ENCODE measurements around the gene EGFL6.

GRCh38 chrX:13540602-13541001 lies 28.8 kb upstream of the EGFL6 start:
- TF ChIP-seq CTCF (IDR thresholded peaks at IDR 0.05) = no peak
- TF ChIP-seq, protein P1, sequence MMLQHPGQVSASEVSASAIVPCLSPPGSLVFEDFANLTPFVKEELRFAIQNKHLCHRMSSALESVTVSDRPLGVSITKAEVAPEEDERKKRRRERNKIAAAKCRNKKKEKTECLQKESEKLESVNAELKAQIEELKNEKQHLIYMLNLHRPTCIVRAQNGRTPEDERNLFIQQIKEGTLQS (CRISPR knock-in tag; conservative IDR thresholded peaks at IDR 0.05) = no peak
- TF ChIP-seq FOXP4 (CRISPR knock-in tag; IDR thresholded peaks at IDR 0.05) = no peak
- no peak for TF ChIP-seq TCF7 (CRISPR knock-in tag; IDR thresholded peaks at IDR 0.05; ENCODE audit: low read depth)
- TF ChIP-seq, protein P2, sequence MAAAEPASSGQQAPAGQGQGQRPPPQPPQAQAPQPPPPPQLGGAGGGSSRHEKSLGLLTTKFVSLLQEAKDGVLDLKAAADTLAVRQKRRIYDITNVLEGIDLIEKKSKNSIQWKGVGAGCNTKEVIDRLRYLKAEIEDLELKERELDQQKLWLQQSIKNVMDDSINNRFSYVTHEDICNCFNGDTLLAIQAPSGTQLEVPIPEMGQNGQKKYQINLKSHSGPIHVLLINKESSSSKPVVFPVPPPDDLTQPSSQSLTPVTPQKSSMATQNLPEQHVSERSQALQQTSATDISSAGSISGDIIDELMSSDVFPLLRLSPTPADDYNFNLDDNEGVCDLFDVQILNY (CRISPR knock-in tag; IDR thresholded peaks at IDR 0.05) = no peak
- TF ChIP-seq, protein P3, sequence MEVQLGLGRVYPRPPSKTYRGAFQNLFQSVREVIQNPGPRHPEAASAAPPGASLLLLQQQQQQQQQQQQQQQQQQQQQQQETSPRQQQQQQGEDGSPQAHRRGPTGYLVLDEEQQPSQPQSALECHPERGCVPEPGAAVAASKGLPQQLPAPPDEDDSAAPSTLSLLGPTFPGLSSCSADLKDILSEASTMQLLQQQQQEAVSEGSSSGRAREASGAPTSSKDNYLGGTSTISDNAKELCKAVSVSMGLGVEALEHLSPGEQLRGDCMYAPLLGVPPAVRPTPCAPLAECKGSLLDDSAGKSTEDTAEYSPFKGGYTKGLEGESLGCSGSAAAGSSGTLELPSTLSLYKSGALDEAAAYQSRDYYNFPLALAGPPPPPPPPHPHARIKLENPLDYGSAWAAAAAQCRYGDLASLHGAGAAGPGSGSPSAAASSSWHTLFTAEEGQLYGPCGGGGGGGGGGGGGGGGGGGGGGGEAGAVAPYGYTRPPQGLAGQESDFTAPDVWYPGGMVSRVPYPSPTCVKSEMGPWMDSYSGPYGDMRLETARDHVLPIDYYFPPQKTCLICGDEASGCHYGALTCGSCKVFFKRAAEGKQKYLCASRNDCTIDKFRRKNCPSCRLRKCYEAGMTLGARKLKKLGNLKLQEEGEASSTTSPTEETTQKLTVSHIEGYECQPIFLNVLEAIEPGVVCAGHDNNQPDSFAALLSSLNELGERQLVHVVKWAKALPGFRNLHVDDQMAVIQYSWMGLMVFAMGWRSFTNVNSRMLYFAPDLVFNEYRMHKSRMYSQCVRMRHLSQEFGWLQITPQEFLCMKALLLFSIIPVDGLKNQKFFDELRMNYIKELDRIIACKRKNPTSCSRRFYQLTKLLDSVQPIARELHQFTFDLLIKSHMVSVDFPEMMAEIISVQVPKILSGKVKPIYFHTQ (CRISPR knock-in tag; IDR thresholded peaks at IDR 0.05) = no peak
- TF ChIP-seq FOXP1 (CRISPR knock-in tag; IDR thresholded peaks at IDR 0.05; ENCODE audit: borderline replicate concordance) = no peak
- no peak for TF ChIP-seq ATF1 (CRISPR knock-in tag; IDR thresholded peaks at IDR 0.05)
- TF ChIP-seq ZNF532 (CRISPR knock-in tag; IDR thresholded peaks at IDR 0.05; ENCODE audit: borderline replicate concordance) = no peak
- TF ChIP-seq, protein P4, sequence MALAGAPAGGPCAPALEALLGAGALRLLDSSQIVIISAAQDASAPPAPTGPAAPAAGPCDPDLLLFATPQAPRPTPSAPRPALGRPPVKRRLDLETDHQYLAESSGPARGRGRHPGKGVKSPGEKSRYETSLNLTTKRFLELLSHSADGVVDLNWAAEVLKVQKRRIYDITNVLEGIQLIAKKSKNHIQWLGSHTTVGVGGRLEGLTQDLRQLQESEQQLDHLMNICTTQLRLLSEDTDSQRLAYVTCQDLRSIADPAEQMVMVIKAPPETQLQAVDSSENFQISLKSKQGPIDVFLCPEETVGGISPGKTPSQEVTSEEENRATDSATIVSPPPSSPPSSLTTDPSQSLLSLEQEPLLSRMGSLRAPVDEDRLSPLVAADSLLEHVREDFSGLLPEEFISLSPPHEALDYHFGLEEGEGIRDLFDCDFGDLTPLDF (CRISPR knock-in tag; IDR thresholded peaks at IDR 0.05) = no peak
